K562 (cell line): ENCODE measurements around the gene MLLT1. TPM values are rescaled to one million over a fixed set of nuclear protein-coding genes. Genes with fewer than 3 reads are reported as not detected.

Experiments used
- DMBX1 ChIP-seq: fragments of 250-450 bp; sonication (Bioruptor Pico); IDR thresholded peaks from 2 replicates; pipeline ENCODE4 v1.8.0; 2022; ENCODE audit warnings: inconsistent platforms, mild to moderate bottlenecking, moderate library complexity, borderline replicate concordance
- E2F5 ChIP-seq: sonication (generic); formaldehyde crosslinking; IDR thresholded peaks from 2 replicates; pipeline ENCODE4 v1.8.0; 2022; ENCODE audit warnings: mild to moderate bottlenecking, missing genetic modification reagents
- POLR2B ChIP-seq: fragments of 450-650 bp; IDR thresholded peaks from 2 replicates; pipeline ENCODE4 v1.6.1; 2018; ENCODE audit warnings: low read depth; ENCODE audit not compliant: partially characterized antibody
- RBM14 ChIP-seq: fragments of 200-400 bp; formaldehyde crosslinking; IDR thresholded peaks from 2 replicates; pipeline ENCODE4 v1.6.1; 2018; ENCODE audit warnings: low read depth, mild to moderate bottlenecking, low read length, moderate library complexity, borderline replicate concordance; ENCODE audit not compliant: insufficient read depth
- SMAD4 ChIP-seq: fragments of 250-450 bp; sonication (Bioruptor Pico); conservative IDR thresholded peaks from 2 replicates; pipeline ENCODE4 v1.8.0; 2021; ENCODE audit warnings: inconsistent platforms, mild to moderate bottlenecking, moderate library complexity
- SMC3 ChIP-seq: conservative IDR thresholded peaks from 2 replicates; pipeline ENCODE4 v1.6.1; 2011; ENCODE audit warnings: low read depth, low read length, improper control_type of control experiment; ENCODE audit not compliant: insufficient read depth
- ZBTB7A ChIP-seq: IDR thresholded peaks from 2 replicates; pipeline ENCODE4 v1.6.1; 2011; ENCODE audit warnings: low read depth, mild to moderate bottlenecking, low read length, moderate library complexity, borderline replicate concordance; ENCODE audit not compliant: control insufficient read depth
- ZNF143 ChIP-seq: sonication (generic); formaldehyde crosslinking; IDR thresholded peaks from 2 replicates; pipeline ENCODE4 v1.9.0; 2022; ENCODE audit warnings: mild to moderate bottlenecking, missing genetic modification reagents
- ZNF449 ChIP-seq: fragments of 250-450 bp; sonication (Bioruptor Pico); IDR thresholded peaks from 2 replicates; pipeline ENCODE4 v1.8.0; 2022; ENCODE audit warnings: moderate library complexity, mild to moderate bottlenecking, inconsistent platforms
- polyA plus RNA-seq, 8 experiments: library from polyadenylated mRNA; depleted of rRNA in 4 of 8; stranded (reverse) in 5 of 8; unstranded in 3 of 8; fragments of >200 nt; fragmentation: Nextera tagmentation in 2 of 8; fragmentation: Illumina TruSeq in 1 of 8; extraction: Ambion mirVana in 2 of 8; extraction: Trizol in 1 of 8; gene quantifications; 2 replicates each; pipeline versions ENCODE4 v1.2.1 to v1.2.3, GENCODE V29; 2011 to 2014; ENCODE audit warnings: inconsistent platforms in 1 of 8, missing spikeins in 1 of 8
- total RNA-seq, 7 experiments: library from RNA; depleted of rRNA in 6 of 7; stranded (reverse); fragments of >200 nt in 6 of 7; fragmentation: Illumina TruSeq in 2 of 7; extraction: Trizol in 2 of 7; gene quantifications; 2 replicates each; pipeline versions ENCODE4 v1.2.1 to v1.2.3, GENCODE V29; 2011 to 2021; ENCODE audit warnings: low replicate concordance in 1 of 7

The MLLT1 gene
- total and polyA plus RNA-seq, 9 of the 15 experiments (the other 6 are each of a cell fraction or from before 2014, with no cell fraction given), result 0.23 to 63.5 (median 15.4) TPM

DNA sequence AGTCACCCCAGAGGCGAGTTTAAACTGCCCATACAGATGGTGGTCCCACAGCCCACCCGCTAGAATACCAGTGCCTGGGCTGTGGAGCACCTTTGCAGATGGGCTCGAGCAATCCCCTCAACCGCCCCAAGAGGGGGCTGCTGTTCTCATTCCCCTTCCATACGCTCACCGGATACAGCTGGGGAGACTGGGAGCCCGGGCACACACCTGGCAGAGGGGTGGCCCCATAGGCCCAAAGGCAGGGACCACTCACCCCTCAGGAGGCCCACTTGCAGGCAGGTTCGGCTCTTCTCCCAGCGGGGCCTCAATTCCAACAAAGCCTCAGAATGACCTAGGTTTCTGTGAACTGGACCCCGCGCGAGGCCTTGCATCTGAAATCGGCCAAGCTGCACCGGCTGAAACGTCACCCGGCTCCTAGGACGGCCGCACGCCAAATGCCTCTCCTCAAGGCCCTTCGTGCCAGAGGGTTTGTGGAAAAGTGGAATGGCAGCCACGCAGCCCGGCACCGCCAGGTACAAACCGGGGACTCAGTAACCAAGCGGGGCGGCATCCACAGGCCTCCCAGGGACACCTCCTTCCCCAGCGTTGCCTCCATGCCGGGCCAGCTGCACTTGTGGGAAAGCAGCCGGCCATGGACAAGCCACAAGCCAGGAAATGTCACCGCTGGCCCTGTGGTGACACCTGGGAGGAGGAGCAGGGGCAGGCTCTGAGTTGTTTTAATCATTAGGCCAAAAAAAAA lies 18.7 kb downstream of the MLLT1 start (continued):
- TF ChIP-seq E2F5 (CRISPR knock-in tag) (no peak), POLR2B (no peak), ZNF449 (CRISPR knock-in tag) (no peak), RBM14 (no peak), ZNF143 (no peak), SMAD4 (CRISPR knock-in tag) (no peak), SMC3 (0 out of 2 replicates have a peak, but pooled peaks have one; percentile 21), ZBTB7A (0 out of 2 replicates have a peak, but pooled peaks have one; percentile 17), DMBX1 (CRISPR knock-in tag) (no peak)
